K562 (cell line): ENCODE results near the gene PRSS57. TPM values are rescaled to one million over a fixed set of nuclear protein-coding genes. Genes with fewer than 3 reads are reported as not detected.

Experiments
- CGGBP1 ChIP-seq: fragments of 250-450 bp; sonication (Bioruptor Pico); IDR thresholded peaks from 2 replicates; pipeline ENCODE4 v1.9.0; 2021; ENCODE audit warnings: mild to moderate bottlenecking
- CREM ChIP-seq: IDR thresholded peaks from 2 replicates; pipeline ENCODE4 v1.6.1; 2014; ENCODE audit warnings: antibody characterized with exemption, low read depth
- EP300 ChIP-seq: IDR thresholded peaks from 2 replicates; pipeline ENCODE4 v1.6.1; 2012; ENCODE audit warnings: low read length, improper control_type of control experiment
- EP400 ChIP-seq: fragments of 450-650 bp; IDR thresholded peaks from 2 replicates; pipeline ENCODE4 v1.6.1; 2017; ENCODE audit warnings: antibody characterized with exemption, mild to moderate bottlenecking, moderate library complexity
- HMG20B ChIP-seq: fragments of 250-450 bp; sonication (Bioruptor Pico); IDR thresholded peaks from 2 replicates; pipeline ENCODE4 v1.5.0; 2021; ENCODE audit warnings: mild to moderate bottlenecking
- NCOA2 ChIP-seq, 2 experiments: fragments of 450-650 bp; IDR thresholded peaks; 2 replicates each; pipeline ENCODE4 v1.6.1; 2018; ENCODE audit warnings: mild to moderate bottlenecking in 2 of 2, moderate library complexity in 1 of 2; ENCODE audit not compliant: partially characterized antibody in 2 of 2
- NR1H2 ChIP-seq: sonication (generic); formaldehyde crosslinking; IDR thresholded peaks from 2 replicates; pipeline ENCODE4 v1.4.0; 2020; ENCODE audit warnings: mild to moderate bottlenecking, missing genetic modification reagents
- PRMT5 ChIP-seq: sonication (generic); formaldehyde crosslinking; IDR thresholded peaks from 2 replicates; pipeline ENCODE4 v1.5.0; 2020; ENCODE audit warnings: missing genetic modification reagents
- SMARCB1 ChIP-seq: IDR thresholded peaks from 2 replicates; pipeline ENCODE4 v1.6.1; 2011; ENCODE audit warnings: improper control_type of control experiment, low read depth; ENCODE audit not compliant: insufficient read length
- YY1 ChIP-seq, 3 experiments: IDR thresholded peaks; 2 replicates each; pipeline ENCODE4 v1.6.1; 2011; ENCODE audit warnings: low read length in 2 of 3, mild to moderate bottlenecking in 2 of 3, moderate library complexity in 2 of 3, borderline replicate concordance in 1 of 3, control low read depth in 1 of 3, low read depth in 1 of 3; ENCODE audit not compliant: insufficient read depth in 3 of 3, insufficient replicate concordance in 2 of 3, control insufficient read depth in 1 of 3, insufficient read length in 1 of 3; ENCODE audit errors: extremely low read depth in 1 of 3
- ZBTB1 ChIP-seq: sonication (generic); formaldehyde crosslinking; IDR thresholded peaks from 2 replicates; pipeline ENCODE4 v1.8.1; 2023; ENCODE audit warnings: missing genetic modification reagents, low read depth, mild to moderate bottlenecking, borderline replicate concordance
- ZKSCAN3 ChIP-seq: fragments of 250-450 bp; sonication (Bioruptor Pico); IDR thresholded peaks from 2 replicates; pipeline ENCODE4 v1.4.0; 2020
- ZNF174 ChIP-seq: fragments of 250-450 bp; sonication (Bioruptor Pico); IDR thresholded peaks from 2 replicates; pipeline ENCODE4 v1.4.0; 2020; ENCODE audit warnings: mild to moderate bottlenecking
- ZNF407 ChIP-seq: fragments of 450-650 bp; IDR thresholded peaks from 2 replicates; pipeline ENCODE4 v1.6.1; 2016; ENCODE audit warnings: low read depth
- polyA plus RNA-seq, 8 experiments: library from polyadenylated mRNA; depleted of rRNA in 4 of 8; stranded (reverse) in 5 of 8; unstranded in 3 of 8; fragments of >200 nt; fragmentation: Nextera tagmentation in 2 of 8; fragmentation: Illumina TruSeq in 1 of 8; extraction: Ambion mirVana in 2 of 8; extraction: Trizol in 1 of 8; gene quantifications; 2 replicates each; pipeline versions ENCODE4 v1.2.1 to v1.2.3, GENCODE V29; 2011 to 2014; ENCODE audit warnings: inconsistent platforms in 1 of 8, missing spikeins in 1 of 8
- total RNA-seq, 7 experiments: library from RNA; depleted of rRNA in 6 of 7; stranded (reverse); fragments of >200 nt in 6 of 7; fragmentation: Illumina TruSeq in 2 of 7; extraction: Trizol in 2 of 7; gene quantifications; 2 replicates each; pipeline versions ENCODE4 v1.2.1 to v1.2.3, GENCODE V29; 2011 to 2021; ENCODE audit warnings: low replicate concordance in 1 of 7

PRSS57 gene
- total and polyA plus RNA-seq, 9 of the 15 experiments (the other 6 are each of a cell fraction or from before 2014, with no cell fraction given): 0.06 to 2.5 (median 1.3) TPM; not detected in 3

GRCh38 chr19:737591-738093 lies 42.4 kb upstream of the PRSS57 start (continued):
- TF ChIP-seq ZKSCAN3 (CRISPR knock-in tag) (no peak), ZBTB1 (CRISPR knock-in tag) (no peak), EP400 (no peak), ZNF407 (no peak), SMARCB1 (no peak), NR1H2 (no peak), CREM (no peak), CGGBP1 (no peak), EP300 (no peak), ZNF174 (CRISPR knock-in tag) (no peak), HMG20B (CRISPR knock-in tag) (no peak), NCOA2 (IDR thresholded peaks at IDR 0.05; ENCODE audit: partially characterized antibody in 2 of 2) (no peak), YY1 (IDR thresholded peaks at IDR 0.05; ENCODE audit: borderline replicate concordance in 1 of 3, control insufficient read depth in 1 of 3, extremely low read depth in 1 of 3, insufficient read depth in 3 of 3, insufficient read length in 1 of 3, insufficient replicate concordance in 2 of 3, low read depth in 1 of 3, low read length in 2 of 3) (no peak), PRMT5 (no peak)
